HUES64 (cell line): ENCODE results near the gene METRNL.
"Not testable (repeated sequence)": the region's sequence is repeated elsewhere in the genome, so short reads cannot be mapped to it uniquely, and the experiment has no call there.

ENCODE experiments used
- H3K27ac ChIP-seq: 2 replicates; pipeline ENCODE4 v1.7.0; 2013; ENCODE audit warnings: low read depth, low read length, inconsistent platforms
- H3K27me3 ChIP-seq: 2 replicates; pipeline ENCODE4 v1.6.1; 2013; ENCODE audit warnings: mild to moderate bottlenecking, low read length; ENCODE audit not compliant: insufficient read depth
- H3K36me3 ChIP-seq: 2 replicates; pipeline ENCODE4 v1.6.1; 2013; ENCODE audit warnings: mild to moderate bottlenecking, low read length; ENCODE audit not compliant: insufficient read depth
- H3K4me1 ChIP-seq: 2 replicates; pipeline ENCODE4 v1.6.1; 2013; ENCODE audit warnings: mild to moderate bottlenecking, low read length, moderate library complexity; ENCODE audit not compliant: insufficient read depth
- H3K4me3 ChIP-seq: 2 replicates; pipeline ENCODE4 v1.5.1; 2013; ENCODE audit warnings: mild to moderate bottlenecking, low read length, moderate library complexity
- H3K9ac ChIP-seq: 2 replicates; pipeline ENCODE4 v1.6.1; 2013; ENCODE audit warnings: mild to moderate bottlenecking, low read depth, low read length
- H3K9me3 ChIP-seq: 2 replicates; pipeline ENCODE4 v1.6.1; 2013; ENCODE audit warnings: low read depth, low read length; ENCODE audit not compliant: insufficient read depth
- WGBS: fragments of 150-250, 120-280 bp; methylation state at CpG from one replicate; pipeline ENCODE4 v1.1.7; 2013; ENCODE audit warnings: missing lambda C conversion rate; 5-methylcytosine and 5-hydroxymethylcytosine counted together

The METRNL gene

GRCh38 chr17:83132251-83133081, 53.1 kb downstream of the METRNL start:
- no peak overlapping the region for H3K27ac ChIP-seq
- WGBS = 95% methylated on average over 21 of the region's 21 CpGs
- no peaks in the 10 kb centered on the region for H3K27me3 ChIP-seq

GRCh38 chr17:83133302-83134121, 54.1 kb downstream of the METRNL start:
- no peaks in the 10 kb centered on the region for H3K27me3 ChIP-seq
- H3K27ac ChIP-seq = no peak overlapping the region
- no peak overlapping the region for H3K9ac ChIP-seq
- 86% methylated on average over 16 of the region's 16 CpGs for WGBS
- H3K4me3 ChIP-seq = no peak overlapping the region
- H3K36me3 ChIP-seq = no peaks in the 10 kb centered on the region
- H3K9me3 ChIP-seq = no peaks in the 10 kb centered on the region
- no peaks in the 10 kb centered on the region for H3K4me1 ChIP-seq

More at GRCh38 chr17:83132251-83133081, 53.1 kb downstream of the METRNL start:
- no peaks in the 10 kb centered on the region for H3K4me1 ChIP-seq
- no peaks in the 10 kb centered on the region for H3K9me3 ChIP-seq
- H3K9ac ChIP-seq = no peak overlapping the region
- no peak overlapping the region for H3K4me3 ChIP-seq
- H3K36me3 ChIP-seq = no peaks in the 10 kb centered on the region

- WGBS = 90% methylated on average over 38 of the region's 38 CpGs
- H3K27ac ChIP-seq, H3K27me3 ChIP-seq, H3K9me3 ChIP-seq, H3K4me3 ChIP-seq, H3K36me3 ChIP-seq, H3K4me1 ChIP-seq, H3K9ac ChIP-seq: not testable (repeated sequence)
Measured at GRCh38 chr17:83134456-83134855, 55.0 kb downstream of the METRNL start.

- Histone ChIP-seq H3K4me1 (no peaks in the 10 kb centered on the region), H3K9ac (no peak overlapping the region), H3K36me3 (no peaks in the 10 kb centered on the region), H3K27me3 (no peaks in the 10 kb centered on the region), H3K9me3 (no peaks in the 10 kb centered on the region), H3K27ac (no peak overlapping the region), H3K4me3 (no peak overlapping the region)
- WGBS = 94% methylated on average over 14 of the region's 14 CpGs
Measured at GRCh38 chr17:83135692-83136091, 56.3 kb downstream of the METRNL start.

- Histone ChIP-seq H3K9me3 (peaks cover 3% of the 10 kb centered on the region; the same call in 1 of the 2 replicates), H3K9ac (no peak overlapping the region), H3K36me3 (no peaks in the 10 kb centered on the region), H3K4me1 (no peaks in the 10 kb centered on the region), H3K27me3 (no peaks in the 10 kb centered on the region), H3K27ac (no peak overlapping the region), H3K4me3 (no peak overlapping the region)
- WGBS = 81% methylated on average over 13 of the region's 13 CpGs
Measured at GRCh38 chr17:83136156-83136555, 56.7 kb downstream of the METRNL start.

GRCh38 chr17:83136931-83137330, 57.5 kb downstream of the METRNL start:
- no peaks in the 10 kb centered on the region for H3K4me1 ChIP-seq
- WGBS = 94% methylated on average over 16 of the region's 16 CpGs
- peaks cover 7% of the 10 kb centered on the region for H3K9me3 ChIP-seq
- no peaks in the 10 kb centered on the region for H3K36me3 ChIP-seq
- no peak overlapping the region for H3K9ac ChIP-seq
- H3K27me3 ChIP-seq = no peaks in the 10 kb centered on the region
- no peak overlapping the region for H3K4me3 ChIP-seq
- no peak overlapping the region for H3K27ac ChIP-seq

GRCh38 chr17:83137523-83137922, 58.1 kb downstream of the METRNL start:
- H3K4me3 ChIP-seq = no peak overlapping the region
- no peak overlapping the region for H3K27ac ChIP-seq
- no peaks in the 10 kb centered on the region for H3K36me3 ChIP-seq
- H3K4me1 ChIP-seq = no peaks in the 10 kb centered on the region
- WGBS = 95% methylated on average over 9 of the region's 9 CpGs
- peaks cover 13% of the 10 kb centered on the region for H3K9me3 ChIP-seq
- H3K27me3 ChIP-seq = no peaks in the 10 kb centered on the region
- no peak overlapping the region for H3K9ac ChIP-seq

GRCh38 chr17:83138820-83139219, 59.4 kb downstream of the METRNL start:
- Histone ChIP-seq H3K9ac (no peak overlapping the region), H3K4me3 (no peak overlapping the region), H3K9me3 (peaks cover 24% of the 10 kb centered on the region), H3K36me3 (no peaks in the 10 kb centered on the region), H3K4me1 (no peaks in the 10 kb centered on the region), H3K27me3 (no peaks in the 10 kb centered on the region), H3K27ac (no peak overlapping the region)
- 95% methylated on average over 3 of the region's 3 CpGs for WGBS

GRCh38 chr17:83139541-83140248, 60.3 kb downstream of the METRNL start:
- 96% methylated on average over 25 of the region's 31 CpGs for WGBS
- not testable (repeated sequence) for H3K27ac ChIP-seq, H3K27me3 ChIP-seq, H3K9ac ChIP-seq, H3K36me3 ChIP-seq, H3K4me1 ChIP-seq, H3K4me3 ChIP-seq
- peaks cover 25% of the 10 kb centered on the region for H3K9me3 ChIP-seq

- not testable (repeated sequence) for H3K9ac ChIP-seq, H3K36me3 ChIP-seq, H3K4me3 ChIP-seq, H3K4me1 ChIP-seq, H3K27me3 ChIP-seq, H3K27ac ChIP-seq
- H3K9me3 ChIP-seq = peaks cover 25% of the 10 kb centered on the region
- WGBS = 94% methylated on average over 13 of the region's 13 CpGs
Measured at GRCh38 chr17:83140249-83140566, 60.8 kb downstream of the METRNL start.

GRCh38 chr17:83142619-83143018, 63.2 kb downstream of the METRNL start:
- H3K36me3 ChIP-seq = no peaks in the 10 kb centered on the region
- peaks cover 25% of the 10 kb centered on the region for H3K9me3 ChIP-seq
- H3K4me1 ChIP-seq = no peaks in the 10 kb centered on the region
- WGBS = 100% methylated on average over 2 of the region's 4 CpGs
- no peak overlapping the region for H3K27ac ChIP-seq
- H3K4me3 ChIP-seq = no peak overlapping the region
- no peak overlapping the region for H3K9ac ChIP-seq
- H3K27me3 ChIP-seq = no peaks in the 10 kb centered on the region
